Fibroblast of the aortic adventitia (primary cell): ENCODE results near the gene FAM13B. TPM values are rescaled to one million over a fixed set of nuclear protein-coding genes. Genes with fewer than 3 reads are reported as not detected.

Source experiments
- DNase-seq: peaks from one replicate; pipeline ENCODE4 v3.0.0-alpha.2; 2010; ENCODE audit warnings: low read depth
- H3K4me3 ChIP-seq: 2 replicates; pipeline ENCODE4 v1.5.1; 2011; ENCODE audit warnings: low read depth, mild to moderate bottlenecking, control low read depth, low read length, moderate library complexity
- CTCF ChIP-seq: IDR thresholded peaks from 2 replicates; pipeline ENCODE4 v1.5.1; 2011; ENCODE audit warnings: mild to moderate bottlenecking, low read length, control low read depth, inconsistent platforms; ENCODE audit not compliant: insufficient read depth
- total RNA-seq: library from RNA; depleted of rRNA; stranded (reverse); fragments of >200 nt; gene quantifications from 2 replicates; pipeline ENCODE4 v1.2.3, GENCODE V29; 2012; ENCODE audit warnings: low replicate concordance

Gene FAM13B
- total RNA-seq, 1 donor, result 42.8 TPM

- no peak for TF ChIP-seq CTCF
- DNase-seq, result no peak
- H3K4me3 ChIP-seq, result no peak overlapping the region
These were observed 130.3 kb downstream of the FAM13B start for GRCh38 chr5:137902408-137903133.

GRCh38 chr5:137901011-137901817, 131.7 kb downstream of the FAM13B start:
- no peak overlapping the region for H3K4me3 ChIP-seq
- no peak for DNase-seq
- no peak for TF ChIP-seq CTCF

GRCh38 chr5:137899493-137899892, 133.4 kb downstream of the FAM13B start:
- no peak overlapping the region for H3K4me3 ChIP-seq
- no peak for DNase-seq
- no peak for TF ChIP-seq CTCF

GRCh38 chr5:137896560-137896959, 136.3 kb downstream of the FAM13B start:
- no peak overlapping the region for H3K4me3 ChIP-seq
- TF ChIP-seq CTCF, result no peak
- no peak for DNase-seq

- H3K4me3 ChIP-seq, result no peak overlapping the region
- no peak for TF ChIP-seq CTCF
- DNase-seq, result no peak
These were observed 138.3 kb downstream of the FAM13B start for GRCh38 chr5:137894586-137894985.

GRCh38 chr5:137891849-137892248, 141.0 kb downstream of the FAM13B start:
- DNase-seq, result no peak
- TF ChIP-seq CTCF, result peak; percentile 11
- H3K4me3 ChIP-seq, result no peak overlapping the region
